Hepatocyte (in vitro differentiated cells): ENCODE measurements around the gene UBE2D2. TPM values are rescaled to one million over a fixed set of nuclear protein-coding genes. Genes with fewer than 3 reads are reported as not detected.

ENCODE experiments used
- DNase-seq: peaks from one replicate; pipeline ENCODE4 v3.0.0-alpha.2; 2016; ENCODE audit warnings: low spot score
- H2AFZ ChIP-seq: fragments of 200-600 bp; sonication (generic); 2 replicates; pipeline ENCODE4 v1.6.0; 2016; ENCODE audit warnings: antibody characterized with exemption, mild to moderate bottlenecking
- H3K27ac ChIP-seq: fragments of 200-600 bp; sonication (generic); 2 replicates; pipeline ENCODE4 v1.5.1; 2016; ENCODE audit warnings: mild to moderate bottlenecking
- H3K27me3 ChIP-seq: fragments of 200-600 bp; sonication (generic); 2 replicates; pipeline ENCODE4 v1.6.1; 2016
- H3K36me3 ChIP-seq: fragments of 200-600 bp; sonication (generic); replicated peaks from 2 replicates; pipeline ENCODE4 v1.5.1; 2016; ENCODE audit warnings: low read depth; ENCODE audit not compliant: insufficient read depth
- H3K4me1 ChIP-seq: fragments of 200-600 bp; sonication (generic); 2 replicates; pipeline ENCODE4 v1.5.1; 2016; ENCODE audit warnings: mild to moderate bottlenecking, moderate library complexity; ENCODE audit not compliant: insufficient read depth
- H3K4me2 ChIP-seq: fragments of 200-600 bp; sonication (generic); 2 replicates; pipeline ENCODE4 v1.6.0; 2016
- H3K4me3 ChIP-seq: fragments of 200-600 bp; sonication (generic); 2 replicates; pipeline ENCODE4 v1.5.1; 2016; ENCODE audit warnings: mild to moderate bottlenecking
- H3K79me2 ChIP-seq: fragments of 200-600 bp; sonication (generic); 2 replicates; pipeline ENCODE4 v1.6.0; 2017; ENCODE audit warnings: mild to moderate bottlenecking
- H3K9me2 ChIP-seq: fragments of 200-600 bp; sonication (generic); replicated peaks from 2 replicates; pipeline ENCODE4 v1.6.0; 2017; ENCODE audit warnings: mild to moderate bottlenecking; ENCODE audit not compliant: insufficient read depth
- H3K9me3 ChIP-seq: fragments of 200-600 bp; sonication (generic); 2 replicates; pipeline ENCODE4 v1.5.1; 2016; ENCODE audit warnings: low read depth, mild to moderate bottlenecking
- H4K20me1 ChIP-seq: fragments of 200-600 bp; sonication (generic); 2 replicates; pipeline ENCODE4 v1.6.0; 2016; ENCODE audit warnings: mild to moderate bottlenecking; ENCODE audit not compliant: insufficient read depth, poor library complexity, severe bottlenecking
- EZH2 ChIP-seq: fragments of 200-600 bp; sonication (generic); IDR thresholded peaks from 2 replicates; pipeline ENCODE4 v1.6.1; 2016; ENCODE audit warnings: antibody characterized with exemption, mild to moderate bottlenecking, borderline replicate concordance
- EZH2phosphoT487 ChIP-seq: fragments of 200-600 bp; sonication (generic); IDR thresholded peaks from one replicate; pipeline ENCODE4 v1.6.1; 2018; ENCODE audit warnings: antibody characterized with exemption, mild to moderate bottlenecking, low read depth, moderate library complexity; ENCODE audit not compliant: unreplicated experiment, severe bottlenecking
- WGBS: methylation state at CpG from one replicate; pipeline ENCODE4 v1.1.6; 2016; ENCODE audit warnings: low lambda C conversion rate; ENCODE audit errors: missing lambda C conversion rate; 5-methylcytosine and 5-hydroxymethylcytosine counted together
- polyA plus RNA-seq: library from polyadenylated mRNA; unstranded; fragments of >200 nt; fragmentation: Nextera tagmentation; extraction: Ambion mirVana; gene quantifications from 2 replicates; pipeline ENCODE4 v1.2.1, GENCODE V29; 2016
- total RNA-seq: library from RNA; depleted of rRNA; stranded (reverse); fragments of >200 nt; gene quantifications from 2 replicates; pipeline ENCODE4 v1.2.3, GENCODE V29; 2014
- TF ChIP-seq, protein P1 (sequence below): fragments of 200-600 bp; sonication (generic); IDR thresholded peaks from 2 replicates; pipeline ENCODE4 v1.5.1; 2016; ENCODE audit warnings: antibody characterized with exemption, mild to moderate bottlenecking; ENCODE audit not compliant: poor library complexity

UBE2D2 gene
- total and polyA plus RNA-seq, 2 experiments from 2014 or later = 85.9 to 182 TPM

DNA sequence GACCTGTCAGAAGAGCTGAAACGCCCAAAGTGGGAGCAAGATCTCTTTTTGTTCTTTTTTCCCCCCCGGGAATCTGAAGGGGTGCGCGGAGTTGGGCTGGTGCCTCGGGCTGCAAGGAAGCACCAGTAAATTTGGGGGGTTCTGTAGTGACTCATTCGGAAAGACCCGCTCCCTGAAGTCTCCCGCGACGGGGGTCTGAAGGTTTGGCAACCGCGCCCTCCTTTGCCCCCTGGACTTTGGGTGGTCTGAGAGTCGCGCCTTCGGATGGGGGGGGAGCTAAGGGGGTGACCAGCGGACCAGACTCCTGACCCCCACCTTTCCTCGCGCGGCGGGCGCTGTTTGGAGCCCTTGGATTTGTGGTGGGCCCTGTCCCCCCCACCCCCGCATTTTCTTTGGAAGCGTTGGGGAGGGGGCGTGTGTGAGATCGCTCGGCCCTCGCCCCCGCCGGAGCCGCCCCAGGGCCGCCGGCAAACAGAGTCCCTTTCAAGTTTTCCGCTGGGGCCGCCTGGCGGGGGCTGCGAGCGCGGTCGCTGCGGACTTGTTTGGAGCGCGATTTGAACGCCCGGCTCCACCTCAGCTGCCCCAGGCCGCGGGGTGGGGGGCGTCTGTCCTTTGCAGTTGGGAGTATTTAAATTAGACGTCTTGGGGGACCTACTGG, 89.0 kb downstream of the UBE2D2 start:
- Histone ChIP-seq H3K27ac (peak overlapping the region; percentile 93), H3K79me2 (peaks cover 62% of the 10 kb centered on the region), H2AFZ (no peak overlapping the region), H3K27me3 (no peaks in the 10 kb centered on the region), H3K9me2 (no peaks in the 10 kb centered on the region), H3K9me3 (no peaks in the 10 kb centered on the region), H3K4me3 (peak overlapping the region; percentile 97), H3K4me2 (peak overlapping the region; percentile 94), H3K36me3 (no peaks in the 10 kb centered on the region), H4K20me1 (peaks cover 27% of the 10 kb centered on the region), H3K4me1 (peaks cover 55% of the 10 kb centered on the region)
- DNase-seq = peak; percentile 76
- TF ChIP-seq, protein P1, sequence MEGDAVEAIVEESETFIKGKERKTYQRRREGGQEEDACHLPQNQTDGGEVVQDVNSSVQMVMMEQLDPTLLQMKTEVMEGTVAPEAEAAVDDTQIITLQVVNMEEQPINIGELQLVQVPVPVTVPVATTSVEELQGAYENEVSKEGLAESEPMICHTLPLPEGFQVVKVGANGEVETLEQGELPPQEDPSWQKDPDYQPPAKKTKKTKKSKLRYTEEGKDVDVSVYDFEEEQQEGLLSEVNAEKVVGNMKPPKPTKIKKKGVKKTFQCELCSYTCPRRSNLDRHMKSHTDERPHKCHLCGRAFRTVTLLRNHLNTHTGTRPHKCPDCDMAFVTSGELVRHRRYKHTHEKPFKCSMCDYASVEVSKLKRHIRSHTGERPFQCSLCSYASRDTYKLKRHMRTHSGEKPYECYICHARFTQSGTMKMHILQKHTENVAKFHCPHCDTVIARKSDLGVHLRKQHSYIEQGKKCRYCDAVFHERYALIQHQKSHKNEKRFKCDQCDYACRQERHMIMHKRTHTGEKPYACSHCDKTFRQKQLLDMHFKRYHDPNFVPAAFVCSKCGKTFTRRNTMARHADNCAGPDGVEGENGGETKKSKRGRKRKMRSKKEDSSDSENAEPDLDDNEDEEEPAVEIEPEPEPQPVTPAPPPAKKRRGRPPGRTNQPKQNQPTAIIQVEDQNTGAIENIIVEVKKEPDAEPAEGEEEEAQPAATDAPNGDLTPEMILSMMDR = peak; percentile 25
- TF ChIP-seq EZH2 (no peak), EZH2phosphoT487 (peak; percentile 28)
- WGBS = under 1% methylated on average over 36 of the region's 48 CpGs

DNA sequence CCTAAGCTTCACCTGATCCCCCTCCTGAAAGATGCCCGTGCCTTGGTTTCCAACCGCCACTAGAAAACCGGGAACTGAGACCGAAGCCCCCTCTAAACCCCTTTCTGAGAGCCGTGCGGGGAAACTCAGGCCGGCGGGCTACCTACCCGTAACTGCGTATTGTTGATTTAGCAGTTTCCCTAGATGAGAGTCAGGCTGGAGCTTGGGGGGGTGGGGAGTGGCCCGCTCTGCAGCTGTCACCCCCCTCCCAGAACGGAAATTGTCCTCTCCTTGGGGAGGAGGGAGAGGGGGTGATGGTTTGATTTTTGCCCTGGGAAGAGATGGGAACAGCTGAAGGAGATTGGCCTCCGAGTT, 89.5 kb downstream of the UBE2D2 start:
- peaks cover 66% of the 10 kb centered on the region for H3K79me2 ChIP-seq
- H3K4me2 ChIP-seq = peak overlapping the region; percentile 94
- H3K4me1 ChIP-seq = peaks cover 60% of the 10 kb centered on the region
- no peak for TF ChIP-seq EZH2phosphoT487
- TF ChIP-seq, protein P1 = no peak
- no peak for TF ChIP-seq EZH2
- H3K9me2 ChIP-seq = no peaks in the 10 kb centered on the region
- H3K36me3 ChIP-seq = no peaks in the 10 kb centered on the region
- peak; percentile 58 for DNase-seq
- no peaks in the 10 kb centered on the region for H3K27me3 ChIP-seq
- H3K4me3 ChIP-seq = peak overlapping the region; percentile 97
- no peak overlapping the region for H2AFZ ChIP-seq
- 9% methylated on average over 12 of the region's 13 CpGs for WGBS
- peak overlapping the region; percentile 93 for H3K27ac ChIP-seq
- peaks cover 28% of the 10 kb centered on the region for H4K20me1 ChIP-seq
- H3K9me3 ChIP-seq = no peaks in the 10 kb centered on the region

DNA sequence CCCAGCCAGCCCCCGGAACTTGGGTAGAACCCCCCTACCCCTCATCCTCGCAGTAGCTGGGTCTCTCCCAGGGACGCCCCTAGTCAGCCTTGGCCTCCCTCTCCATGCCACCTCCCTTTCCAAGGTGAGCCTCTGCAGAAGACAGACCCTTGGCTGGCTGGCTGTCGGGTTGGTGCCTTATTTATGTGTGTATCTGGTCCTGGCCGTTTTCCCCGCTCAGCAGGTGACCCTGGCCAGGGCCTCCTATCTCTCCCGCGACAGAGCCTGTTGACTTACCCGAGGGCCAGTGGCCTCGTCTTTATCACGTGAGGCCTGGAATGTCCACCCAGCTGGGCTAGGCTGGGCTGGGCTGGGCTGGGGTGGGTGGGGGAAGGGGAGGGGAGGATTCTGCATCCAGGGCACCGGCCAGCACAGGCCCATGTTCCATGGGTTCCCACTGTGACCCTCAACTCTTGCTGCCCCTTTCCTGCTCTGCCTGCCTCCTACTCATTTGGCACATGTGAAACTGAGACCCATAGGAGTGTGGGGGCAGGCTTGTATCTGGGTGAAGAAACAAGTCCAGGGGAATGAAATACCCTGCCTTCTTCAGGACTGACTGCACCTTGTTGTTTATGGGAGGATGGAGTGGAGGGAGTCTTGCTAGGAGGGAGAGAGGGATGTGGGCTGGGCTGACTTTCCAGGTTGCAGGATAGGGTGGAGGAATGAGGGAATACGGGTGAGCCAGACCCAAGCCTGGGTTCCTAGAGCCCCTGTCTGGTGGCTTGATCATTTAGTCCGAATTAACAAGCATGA, 90.1 kb downstream of the UBE2D2 start:
- no peaks in the 10 kb centered on the region for H3K9me2 ChIP-seq
- peaks cover 33% of the 10 kb centered on the region for H4K20me1 ChIP-seq
- peaks cover 72% of the 10 kb centered on the region for H3K79me2 ChIP-seq
- no peak for TF ChIP-seq EZH2
- no peaks in the 10 kb centered on the region for H3K9me3 ChIP-seq
- H3K36me3 ChIP-seq = no peaks in the 10 kb centered on the region
- DNase-seq = peak; percentile 88
- H3K4me2 ChIP-seq = peak overlapping the region; percentile 94
- H3K27me3 ChIP-seq = no peaks in the 10 kb centered on the region
- H2AFZ ChIP-seq = no peak overlapping the region
- H3K4me3 ChIP-seq = peak overlapping the region; percentile 97
- peak overlapping the region; percentile 93 for H3K27ac ChIP-seq
- peaks cover 65% of the 10 kb centered on the region for H3K4me1 ChIP-seq
- WGBS = 37% methylated on average over 12 of the region's 14 CpGs
